Activated CD8-positive, alpha-beta memory T cell treated with anti-CD3 and anti-CD28 coated beads, Interleukin-2, amount 50 U/mL, for 48 hours (primary cell): ENCODE results near the gene RBM38.

ENCODE experiments used
- DNase-seq: peaks from one replicate; pipeline ENCODE4 v3.0.0-alpha.2; 2020

Gene RBM38

DNA sequence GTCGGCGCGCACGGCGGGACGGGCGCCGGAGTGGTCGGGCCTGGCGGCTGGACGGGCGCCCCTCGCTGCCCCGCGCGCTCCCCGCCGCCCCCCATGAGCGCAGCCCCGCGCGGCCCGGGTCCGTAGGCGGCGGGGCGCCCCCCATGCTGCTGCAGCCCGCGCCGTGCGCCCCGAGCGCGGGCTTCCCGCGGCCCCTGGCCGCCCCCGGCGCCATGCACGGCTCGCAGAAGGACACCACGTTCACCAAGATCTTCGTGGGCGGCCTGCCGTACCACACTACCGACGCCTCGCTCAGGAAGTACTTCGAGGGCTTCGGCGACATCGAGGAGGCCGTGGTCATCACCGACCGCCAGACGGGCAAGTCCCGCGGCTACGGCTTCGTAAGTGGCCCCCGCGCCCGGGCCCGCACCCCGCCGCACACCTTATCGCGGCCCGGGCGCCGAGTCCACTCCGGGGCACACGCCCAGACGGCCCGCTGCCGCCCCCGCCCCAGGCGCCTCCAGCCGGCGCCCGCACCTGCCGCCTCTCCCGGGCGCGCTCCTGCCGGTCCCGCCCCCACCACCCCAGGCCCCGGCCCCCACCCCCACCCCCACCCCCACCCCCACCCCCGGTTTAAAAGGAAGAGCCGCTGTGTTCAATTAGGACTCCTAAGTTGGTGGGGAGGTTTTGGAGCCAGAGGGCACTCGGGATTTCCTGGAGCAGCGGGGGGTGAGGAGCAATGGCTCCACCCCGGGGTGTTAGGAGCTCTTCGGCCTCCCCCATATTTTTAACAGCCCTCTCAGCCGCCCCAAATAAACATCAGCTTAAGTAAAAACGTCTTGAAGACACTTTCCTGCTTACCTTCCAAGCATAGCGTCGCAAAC, 474 bp downstream of the RBM38 start:
- peak; percentile 75 for DNase-seq

- DNase-seq, result peak; percentile 85
These were observed 1.5 kb downstream of the RBM38 start for GRCh38 chr20:57392512-57393271.

DNA sequence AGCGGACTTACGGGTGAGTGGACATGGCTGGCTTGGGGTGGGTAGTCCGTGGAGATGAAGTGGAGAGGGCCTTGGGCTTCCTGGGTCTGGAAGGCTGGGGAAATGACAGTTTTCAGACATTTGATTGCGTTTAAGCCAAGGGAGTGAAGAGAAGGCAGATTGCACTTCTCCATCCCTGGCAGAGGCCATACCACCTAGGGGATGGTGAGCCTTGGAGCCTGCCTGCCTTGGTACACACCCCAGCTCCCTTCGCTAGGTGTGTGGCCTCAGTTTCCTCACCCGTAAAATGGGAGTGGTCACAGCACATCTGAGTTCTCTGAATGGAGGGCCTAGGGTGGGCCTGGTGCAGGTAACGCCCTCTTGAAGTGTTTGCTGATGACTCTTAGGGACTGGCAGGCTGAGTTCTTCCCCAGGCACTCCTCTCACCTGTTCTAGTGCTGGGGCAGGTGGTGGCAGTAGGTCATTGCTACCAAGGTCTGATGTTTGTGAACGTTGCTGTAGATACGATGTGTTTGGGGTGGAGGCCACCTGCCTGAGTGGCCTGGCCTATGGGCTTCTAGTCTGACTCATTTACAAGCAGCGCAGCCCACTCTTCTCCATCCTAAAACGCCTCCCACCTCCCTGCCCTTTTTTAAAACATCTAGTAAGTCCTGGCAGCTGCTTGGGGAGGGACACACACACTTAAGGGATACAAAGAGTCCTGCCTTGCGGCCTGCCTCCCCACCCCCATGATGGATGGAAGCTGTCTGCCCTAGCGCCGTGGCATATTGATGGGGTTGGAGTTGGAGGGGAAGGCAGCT, 2.3 kb downstream of the RBM38 start:
- DNase-seq, result no peak

GRCh38 chr20:57394121-57395082, 3.2 kb downstream of the RBM38 start:
- no peak for DNase-seq

DNA sequence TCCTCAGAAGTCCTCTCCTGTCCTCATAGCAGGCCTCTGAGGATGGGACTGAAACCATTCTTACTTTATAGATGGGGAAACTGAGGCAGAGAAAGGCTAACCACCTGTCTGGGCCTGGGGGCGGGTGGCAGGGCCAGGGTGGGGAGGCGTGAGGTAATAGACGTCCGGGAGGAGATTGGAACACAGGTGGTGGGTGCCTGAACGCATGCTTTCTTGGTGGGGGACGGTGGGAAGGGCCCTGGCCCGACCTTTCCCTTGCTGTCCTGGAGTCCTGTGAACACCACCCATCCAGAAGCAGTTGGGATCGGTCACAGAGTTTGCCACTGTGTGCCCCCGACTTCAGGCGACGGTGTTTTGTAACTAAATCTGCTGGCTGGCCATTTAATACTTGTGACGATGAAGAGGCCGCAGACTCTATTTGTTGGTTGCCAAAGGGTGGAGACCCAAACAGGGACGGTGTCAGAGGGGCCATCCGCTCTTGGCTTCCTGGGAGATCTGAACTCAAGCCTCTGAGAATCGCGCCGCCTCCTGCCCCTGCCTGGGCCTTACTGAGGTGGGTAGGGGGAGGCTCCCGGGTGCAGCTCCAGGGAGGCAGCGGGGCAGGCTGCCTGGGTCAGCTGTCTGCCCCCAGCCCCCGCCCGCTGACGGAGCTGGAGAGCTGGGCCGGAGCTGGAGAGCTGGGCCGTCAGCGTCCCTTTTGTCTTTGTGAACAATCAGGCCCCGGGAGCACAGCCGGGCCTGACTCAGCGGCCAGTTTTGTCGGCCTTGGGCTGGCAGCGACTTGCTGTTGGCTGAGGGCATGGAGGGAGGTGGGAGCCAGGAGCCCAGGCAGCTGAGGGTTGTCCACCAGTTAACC, 4.1 kb downstream of the RBM38 start:
- DNase-seq, result no peak

- no peak for DNase-seq
These were observed 5.2 kb downstream of the RBM38 start for GRCh38 chr20:57396212-57396983.

DNA sequence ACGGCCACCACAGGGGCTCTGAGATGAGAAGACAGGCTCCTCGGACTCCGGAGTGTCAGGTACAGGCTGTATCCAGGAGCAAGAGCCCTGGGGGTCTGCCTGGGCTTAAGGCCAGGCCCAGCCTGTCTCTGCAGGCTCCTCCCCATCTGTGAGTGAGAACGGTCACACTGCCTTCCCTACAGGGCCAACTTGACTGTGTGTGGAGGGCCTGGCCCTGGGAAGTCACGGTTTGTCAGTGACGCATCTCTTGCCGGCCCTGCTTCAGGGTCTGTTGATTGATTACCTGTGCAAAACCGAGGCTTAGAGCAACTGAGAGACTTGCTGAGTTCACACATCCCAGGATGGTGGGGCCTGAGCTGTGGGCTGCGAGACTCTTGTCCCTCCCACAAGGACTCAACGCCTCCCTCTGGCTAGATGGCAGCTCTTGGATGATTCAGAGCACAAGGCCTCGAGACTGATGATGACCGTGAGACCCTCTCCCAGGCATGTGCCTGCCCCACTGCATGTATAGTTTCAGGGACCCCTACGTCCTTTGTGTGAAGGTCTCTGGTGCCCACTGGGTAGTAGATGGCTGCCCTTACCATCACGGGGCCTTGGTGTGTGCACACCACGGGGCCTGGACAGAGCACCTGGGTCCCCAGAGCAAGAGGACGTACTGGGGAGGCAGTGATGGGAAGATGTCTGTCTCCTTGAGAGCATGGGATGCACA, 5.9 kb downstream of the RBM38 start:
- DNase-seq, result no peak

DNA sequence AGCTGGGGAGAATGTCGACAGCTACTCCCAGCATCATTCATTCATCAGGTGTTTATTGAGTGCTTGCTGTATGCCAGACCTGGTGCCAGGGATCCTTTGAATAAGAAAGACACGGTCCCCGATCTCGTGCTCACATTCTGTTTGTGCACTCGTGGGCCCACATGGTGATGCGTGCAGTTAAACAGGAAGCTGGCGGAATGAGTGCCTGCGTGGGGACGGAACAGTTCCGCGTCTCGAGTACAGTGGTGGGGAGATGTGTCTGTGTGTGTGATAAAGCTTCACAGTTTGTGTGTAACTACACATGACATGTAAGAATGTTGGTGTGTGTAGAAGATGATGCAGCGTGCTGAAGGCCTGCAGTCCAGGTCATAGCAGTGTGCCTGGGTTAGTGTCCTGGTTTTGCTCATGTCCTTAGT, 6.5 kb downstream of the RBM38 start:
- DNase-seq, result no peak

- DNase-seq, result peak; percentile 90
These were observed 7.1 kb downstream of the RBM38 start for GRCh38 chr20:57398231-57398821.

GRCh38 chr20:57398901-57399535, 7.8 kb downstream of the RBM38 start:
- DNase-seq, result no peak

GRCh38 chr20:57399587-57400155, 8.5 kb downstream of the RBM38 start:
- peak; percentile 76 for DNase-seq

GRCh38 chr20:57400231-57400701, 9.1 kb downstream of the RBM38 start:
- no peak for DNase-seq

- DNase-seq, result no peak
These were observed 9.8 kb downstream of the RBM38 start for GRCh38 chr20:57400821-57401564.

- DNase-seq, result no peak
These were observed 10.3 kb downstream of the RBM38 start for GRCh38 chr20:57401565-57401918.

GRCh38 chr20:57402206-57403125, 11.3 kb downstream of the RBM38 start:
- DNase-seq, result no peak

DNA sequence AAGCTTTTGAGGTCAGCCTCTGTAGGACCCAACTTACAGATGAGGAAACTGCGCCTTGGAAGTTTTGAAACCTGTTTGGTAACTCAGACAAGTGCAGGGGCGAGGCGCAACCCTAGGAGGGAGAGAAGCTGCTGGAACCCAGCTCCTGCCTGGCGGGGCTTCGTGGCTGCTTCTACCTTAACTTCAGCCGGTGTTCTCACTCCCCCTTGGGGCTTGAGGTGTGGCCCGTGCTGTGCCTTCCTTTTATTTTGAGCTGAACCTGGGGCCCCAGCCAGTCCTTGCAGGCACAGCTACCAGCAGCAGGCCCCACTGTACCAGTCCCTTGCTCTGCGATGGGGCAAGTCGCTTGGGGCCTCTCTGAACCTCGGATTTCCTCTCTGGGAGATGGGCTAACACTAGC, 12.0 kb downstream of the RBM38 start:
- DNase-seq, result no peak
